ENCODE data around the gene FCRL6.

FCRL6 gene

GRCh38 chr1:159827102-159827490 lies 24.9 kb downstream of the FCRL6 start:
- Histone ChIP-seq H3K4me1 (ENCODE audit: control insufficient read depth, insufficient read depth, low read length) (no peaks in the 10 kb centered on the region), H3K4me3 (ENCODE audit: low read depth, low read length) (no peak overlapping the region), H3K9me3 (ENCODE audit: control insufficient read depth, insufficient read depth, low read depth, low read length) (no peaks in the 10 kb centered on the region), H3K36me3 (ENCODE audit: control insufficient read depth in 2 of 2, insufficient read depth in 1 of 2, low read length in 2 of 2) (no peaks in the 10 kb centered on the region), H3K27ac (ENCODE audit: extremely low read depth, low read depth, low read length) (no peak overlapping the region)
- ChIA-PET POLR2A (no interaction called here), CTCF (interaction anchor here (1.0 kb wide), 1 partner anchor 28 kb away, joined by 4 read pairs; no protein-coding TSS in a partner anchor)
- TF ChIP-seq, protein P1, sequence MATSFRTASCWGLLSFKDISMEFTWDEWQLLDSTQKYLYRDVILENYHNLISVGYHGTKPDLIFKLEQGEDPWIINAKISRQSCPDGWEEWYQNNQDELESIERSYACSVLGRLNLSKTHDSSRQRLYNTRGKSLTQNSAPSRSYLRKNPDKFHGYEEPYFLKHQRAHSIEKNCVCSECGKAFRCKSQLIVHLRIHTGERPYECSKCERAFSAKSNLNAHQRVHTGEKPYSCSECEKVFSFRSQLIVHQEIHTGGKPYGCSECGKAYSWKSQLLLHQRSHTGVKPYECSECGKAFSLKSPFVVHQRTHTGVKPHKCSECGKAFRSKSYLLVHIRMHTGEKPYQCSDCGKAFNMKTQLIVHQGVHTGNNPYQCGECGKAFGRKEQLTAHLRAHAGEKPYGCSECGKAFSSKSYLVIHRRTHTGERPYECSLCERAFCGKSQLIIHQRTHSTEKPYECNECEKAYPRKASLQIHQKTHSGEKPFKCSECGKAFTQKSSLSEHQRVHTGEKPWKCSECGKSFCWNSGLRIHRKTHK (tag by site-specific recombination; IDR thresholded peaks at IDR 0.05): no peak
- TF ChIP-seq KLF10 (tag by site-specific recombination; IDR thresholded peaks at IDR 0.05) (no peak), ZNF148 (tag by site-specific recombination; IDR thresholded peaks at IDR 0.05; ENCODE audit: borderline replicate concordance) (no peak), SCRT1 (tag by site-specific recombination; IDR thresholded peaks at IDR 0.05; ENCODE audit: borderline replicate concordance) (no peak), HOXD13 (CRISPR knock-in tag; IDR thresholded peaks at IDR 0.05; ENCODE audit: borderline replicate concordance) (no peak), ZNF239 (tag by site-specific recombination; IDR thresholded peaks at IDR 0.05) (no peak), ZNF571 (tag by site-specific recombination; IDR thresholded peaks at IDR 0.05) (no peak), ZNF19 (tag by site-specific recombination; IDR thresholded peaks at IDR 0.05; ENCODE audit: low read depth) (no peak), ZNF140 (tag by site-specific recombination; IDR thresholded peaks at IDR 0.05) (no peak), ZNF843 (tag by site-specific recombination; IDR thresholded peaks at IDR 0.05) (no peak), ZNF473 (tag by site-specific recombination; IDR thresholded peaks at IDR 0.05) (no peak), ZNF585B (tag by site-specific recombination; IDR thresholded peaks at IDR 0.05) (no peak)
- TF ChIP-seq, protein P2, sequence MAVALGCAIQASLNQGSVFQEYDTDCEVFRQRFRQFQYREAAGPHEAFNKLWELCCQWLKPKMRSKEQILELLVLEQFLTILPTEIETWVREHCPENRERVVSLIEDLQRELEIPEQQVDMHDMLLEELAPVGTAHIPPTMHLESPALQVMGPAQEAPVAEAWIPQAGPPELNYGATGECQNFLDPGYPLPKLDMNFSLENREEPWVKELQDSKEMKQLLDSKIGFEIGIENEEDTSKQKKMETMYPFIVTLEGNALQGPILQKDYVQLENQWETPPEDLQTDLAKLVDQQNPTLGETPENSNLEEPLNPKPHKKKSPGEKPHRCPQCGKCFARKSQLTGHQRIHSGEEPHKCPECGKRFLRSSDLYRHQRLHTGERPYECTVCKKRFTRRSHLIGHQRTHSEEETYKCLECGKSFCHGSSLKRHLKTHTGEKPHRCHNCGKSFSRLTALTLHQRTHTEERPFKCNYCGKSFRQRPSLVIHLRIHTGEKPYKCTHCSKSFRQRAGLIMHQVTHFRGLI (tag by site-specific recombination; IDR thresholded peaks at IDR 0.05): no peak
- TF ChIP-seq, protein P3, sequence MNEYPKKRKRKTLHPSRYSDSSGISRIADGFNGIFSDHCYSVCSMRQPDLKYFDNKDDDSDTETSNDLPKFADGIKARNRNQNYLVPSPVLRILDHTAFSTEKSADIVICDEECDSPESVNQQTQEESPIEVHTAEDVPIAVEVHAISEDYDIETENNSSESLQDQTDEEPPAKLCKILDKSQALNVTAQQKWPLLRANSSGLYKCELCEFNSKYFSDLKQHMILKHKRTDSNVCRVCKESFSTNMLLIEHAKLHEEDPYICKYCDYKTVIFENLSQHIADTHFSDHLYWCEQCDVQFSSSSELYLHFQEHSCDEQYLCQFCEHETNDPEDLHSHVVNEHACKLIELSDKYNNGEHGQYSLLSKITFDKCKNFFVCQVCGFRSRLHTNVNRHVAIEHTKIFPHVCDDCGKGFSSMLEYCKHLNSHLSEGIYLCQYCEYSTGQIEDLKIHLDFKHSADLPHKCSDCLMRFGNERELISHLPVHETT (tag by site-specific recombination; IDR thresholded peaks at IDR 0.05): no peak
- TF ChIP-seq, protein P4, sequence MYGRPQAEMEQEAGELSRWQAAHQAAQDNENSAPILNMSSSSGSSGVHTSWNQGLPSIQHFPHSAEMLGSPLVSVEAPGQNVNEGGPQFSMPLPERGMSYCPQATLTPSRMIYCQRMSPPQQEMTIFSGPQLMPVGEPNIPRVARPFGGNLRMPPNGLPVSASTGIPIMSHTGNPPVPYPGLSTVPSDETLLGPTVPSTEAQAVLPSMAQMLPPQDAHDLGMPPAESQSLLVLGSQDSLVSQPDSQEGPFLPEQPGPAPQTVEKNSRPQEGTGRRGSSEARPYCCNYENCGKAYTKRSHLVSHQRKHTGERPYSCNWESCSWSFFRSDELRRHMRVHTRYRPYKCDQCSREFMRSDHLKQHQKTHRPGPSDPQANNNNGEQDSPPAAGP (tag by site-specific recombination; IDR thresholded peaks at IDR 0.05): no peak

DNA sequence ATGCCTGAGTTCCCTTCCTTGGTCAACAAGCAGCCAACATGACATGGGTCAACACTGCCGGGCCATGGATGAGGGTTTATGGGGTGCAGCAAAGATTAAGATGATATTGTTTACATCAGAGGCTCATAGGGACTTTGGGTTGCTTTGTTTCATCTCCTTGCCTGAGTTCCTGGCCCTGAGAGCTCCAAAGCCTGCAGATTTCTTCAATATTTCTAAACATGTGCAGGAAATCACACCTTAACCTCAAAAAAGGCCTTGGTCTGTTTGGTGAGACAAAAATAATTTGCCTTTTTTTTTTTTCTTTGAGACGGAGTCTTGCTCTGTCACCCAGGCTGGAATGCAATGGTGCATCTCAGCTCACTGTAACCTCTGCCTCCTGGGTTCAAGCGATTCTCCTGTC lies 25.4 kb downstream of the FCRL6 start:
- no peak overlapping the region for H3K27ac ChIP-seq (ENCODE audit: extremely low read depth, low read depth, low read length)
- no peaks in the 10 kb centered on the region for H3K9me3 ChIP-seq (ENCODE audit: control insufficient read depth, insufficient read depth, low read depth, low read length)
- POLR2A ChIA-PET: no interaction called here
- no peak overlapping the region for H3K4me3 ChIP-seq (ENCODE audit: low read depth, low read length)
- no peaks in the 10 kb centered on the region for H3K4me1 ChIP-seq (ENCODE audit: control insufficient read depth, insufficient read depth, low read length)
- CTCF ChIA-PET: interaction anchor here (1.0 to 4.1 kb wide), 2 partner anchors 28 to 29 kb away, joined by 4 to 24 read pairs; no protein-coding TSS in a partner anchor
- TF ChIP-seq ZNF555 (tag by site-specific recombination; conservative IDR thresholded peaks at IDR 0.05) (no peak), ZNF280D (tag by site-specific recombination; IDR thresholded peaks at IDR 0.05) (no peak), ZNF274 (IDR thresholded peaks at IDR 0.05; ENCODE audit: low read length) (no peak), ZNF274 (tag by site-specific recombination; IDR thresholded peaks at IDR 0.05; ENCODE audit: borderline replicate concordance) (no peak), ZFP37 (tag by site-specific recombination; IDR thresholded peaks at IDR 0.05) (no peak)
- TF ChIP-seq, protein P5, sequence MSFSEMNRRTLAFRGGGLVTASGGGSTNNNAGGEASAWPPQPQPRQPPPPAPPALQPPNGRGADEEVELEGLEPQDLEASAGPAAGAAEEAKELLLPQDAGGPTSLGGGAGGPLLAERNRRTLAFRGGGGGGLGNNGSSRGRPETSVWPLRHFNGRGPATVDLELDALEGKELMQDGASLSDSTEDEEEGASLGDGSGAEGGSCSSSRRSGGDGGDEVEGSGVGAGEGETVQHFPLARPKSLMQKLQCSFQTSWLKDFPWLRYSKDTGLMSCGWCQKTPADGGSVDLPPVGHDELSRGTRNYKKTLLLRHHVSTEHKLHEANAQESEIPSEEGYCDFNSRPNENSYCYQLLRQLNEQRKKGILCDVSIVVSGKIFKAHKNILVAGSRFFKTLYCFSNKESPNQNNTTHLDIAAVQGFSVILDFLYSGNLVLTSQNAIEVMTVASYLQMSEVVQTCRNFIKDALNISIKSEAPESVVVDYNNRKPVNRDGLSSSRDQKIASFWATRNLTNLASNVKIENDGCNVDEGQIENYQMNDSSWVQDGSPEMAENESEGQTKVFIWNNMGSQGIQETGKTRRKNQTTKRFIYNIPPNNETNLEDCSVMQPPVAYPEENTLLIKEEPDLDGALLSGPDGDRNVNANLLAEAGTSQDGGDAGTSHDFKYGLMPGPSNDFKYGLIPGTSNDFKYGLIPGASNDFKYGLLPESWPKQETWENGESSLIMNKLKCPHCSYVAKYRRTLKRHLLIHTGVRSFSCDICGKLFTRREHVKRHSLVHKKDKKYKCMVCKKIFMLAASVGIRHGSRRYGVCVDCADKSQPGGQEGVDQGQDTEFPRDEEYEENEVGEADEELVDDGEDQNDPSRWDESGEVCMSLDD (tag by site-specific recombination; IDR thresholded peaks at IDR 0.05): no peak
- no peaks in the 10 kb centered on the region for H3K36me3 ChIP-seq (ENCODE audit: control insufficient read depth in 2 of 2, insufficient read depth in 1 of 2, low read length in 2 of 2)

Data from HEK293 (cell line).